Measurements from ENCODE around the gene THYN1.
"Not testable (repeated sequence)": the region's sequence is repeated elsewhere in the genome, so short reads cannot be mapped to it uniquely, and the experiment has no call there.

THYN1 gene

GRCh38 chr11:134253188-134253993 is at the start of gene THYN1, which contains the start of gene ACAD8:
Gene THYN1 (minus strand): TSS chr11:134253352. CDS start chr11:134252882, 470 bp downstream.
Gene ACAD8 (plus strand): TSS chr11:134253568. CDS start chr11:134253601, 33 bp downstream.
- DNase-seq (ENCODE audit: low read depth in 1 of 2, low spot score in 1 of 2), result peak; percentile 84 to 95

- no peak for DNase-seq (ENCODE audit: low read depth in 1 of 2, low spot score in 1 of 2)
Measured at GRCh38 chr11:134294664-134295063, 41.5 kb upstream of the THYN1 start.

GRCh38 chr11:134293119-134294113 is 40.3 kb upstream of the THYN1 start:
- no peak for DNase-seq (ENCODE audit: low read depth in 1 of 2, low spot score in 1 of 2)

- DNase-seq (ENCODE audit: low read depth in 1 of 2, low spot score in 1 of 2), result no peak
Measured at GRCh38 chr11:134292661-134293060, 39.5 kb upstream of the THYN1 start.

- DNase-seq (ENCODE audit: low read depth in 1 of 2, low spot score in 1 of 2), result no peak
Measured at GRCh38 chr11:134291196-134291595, 38.0 kb upstream of the THYN1 start.

- DNase-seq (ENCODE audit: low read depth in 1 of 2, low spot score in 1 of 2), result no peak
Measured at GRCh38 chr11:134290646-134291045, 37.5 kb upstream of the THYN1 start.

GRCh38 chr11:134289789-134290188 is 36.6 kb upstream of the THYN1 start:
- no peak for DNase-seq (ENCODE audit: low read depth in 1 of 2, low spot score in 1 of 2)

- no peak for DNase-seq (ENCODE audit: low read depth in 1 of 2, low spot score in 1 of 2)
Measured at GRCh38 chr11:134289167-134289566, 36.0 kb upstream of the THYN1 start.

GRCh38 chr11:134288486-134288885 is 35.3 kb upstream of the THYN1 start:
- DNase-seq (ENCODE audit: low read depth in 1 of 2, low spot score in 1 of 2), result no peak

GRCh38 chr11:134287561-134287960 is 34.4 kb upstream of the THYN1 start:
- DNase-seq (ENCODE audit: low read depth in 1 of 2, low spot score in 1 of 2), result no peak

GRCh38 chr11:134284349-134284748 is 31.2 kb upstream of the THYN1 start:
- DNase-seq (ENCODE audit: low read depth in 1 of 2, low spot score in 1 of 2), result not testable (repeated sequence)

GRCh38 chr11:134283461-134284230 is 30.5 kb upstream of the THYN1 start:
- no peak for DNase-seq (ENCODE audit: low read depth in 1 of 2, low spot score in 1 of 2)

GRCh38 chr11:134282121-134283045 is 29.2 kb upstream of the THYN1 start:
- no peak for DNase-seq (ENCODE audit: low read depth in 1 of 2, low spot score in 1 of 2)

- DNase-seq (ENCODE audit: low read depth in 1 of 2, low spot score in 1 of 2), result not testable (repeated sequence)
Measured at GRCh38 chr11:134281635-134282034, 28.5 kb upstream of the THYN1 start.

- DNase-seq (ENCODE audit: low read depth in 1 of 2, low spot score in 1 of 2), result no peak
Measured at GRCh38 chr11:134278356-134278755, 25.2 kb upstream of the THYN1 start.

- no peak for DNase-seq (ENCODE audit: low read depth in 1 of 2, low spot score in 1 of 2)
Measured at GRCh38 chr11:134277183-134278001, 24.2 kb upstream of the THYN1 start.

GRCh38 chr11:134276396-134277182 is 23.4 kb upstream of the THYN1 start:
- DNase-seq (ENCODE audit: low read depth in 1 of 2, low spot score in 1 of 2), result no peak
